H1 (cell line): Measurements from ENCODE around the gene CUX1. TPM values are rescaled to one million over a fixed set of nuclear protein-coding genes. Genes with fewer than 3 reads are reported as not detected.

Experiments used
- CTCF ChIA-PET: fragments of 300-600 bp; sonication (Branson Sonifier 250); formaldehyde crosslinking; loops from one replicate; lab custom pipeline; 2021; ENCODE audit not compliant: partially characterized antibody; lab: Charles Lee
- POLR2A ChIA-PET: fragments of 300-600 bp; sonication (Branson Sonifier 250); formaldehyde crosslinking; loops from one replicate; lab custom pipeline; 2021; ENCODE audit warnings: inconsistent platforms; ENCODE audit not compliant: partially characterized antibody; lab: Charles Lee
- DNase-seq, 2 experiments: peaks; one replicate each; pipeline versions ENCODE4 v3.0.0 to v3.0.0-alpha.2; 2010 to 2022; ENCODE audit warnings: low spot score in 2 of 2, low read depth in 1 of 2, mixed read lengths in 1 of 2
- FAIRE-seq: peaks from 2 replicates; lab custom pipeline; 2011; peaks lifted over from hg19 to GRCh38; lab: Jason Lieb, UNC
- H2AFZ ChIP-seq: 2 replicates; pipeline ENCODE4 v1.8.1; 2012; ENCODE audit warnings: low read length, inconsistent platforms
- H2AK5ac ChIP-seq: 2 replicates; pipeline ENCODE4 v1.6.1; 2013; ENCODE audit warnings: low read depth, low read length
- H2BK120ac ChIP-seq: replicated peaks from 2 replicates; pipeline ENCODE3; 2013; ENCODE audit warnings: low read depth, low read length, inconsistent platforms
- H2BK12ac ChIP-seq: 2 replicates; pipeline ENCODE4 v1.6.1; 2013; ENCODE audit warnings: low read depth, low read length
- H2BK15ac ChIP-seq: 2 replicates; pipeline ENCODE4 v1.6.1; 2013; ENCODE audit warnings: low read length
- H2BK20ac ChIP-seq: 2 replicates; pipeline ENCODE4 v1.6.1; 2013; ENCODE audit warnings: low read length
- H2BK5ac ChIP-seq: 2 replicates; pipeline ENCODE4 v1.6.1; 2013; ENCODE audit warnings: low read depth, low read length
- H3K14ac ChIP-seq: 2 replicates; pipeline ENCODE4 v1.6.1; 2013; ENCODE audit warnings: inconsistent platforms; ENCODE audit not compliant: insufficient read length
- H3K18ac ChIP-seq: 2 replicates; pipeline ENCODE4 v1.6.1; 2013; ENCODE audit warnings: low read length; ENCODE audit errors: extremely low read depth
- H3K23ac ChIP-seq: 2 replicates; pipeline ENCODE4 v1.6.1; 2013; ENCODE audit warnings: inconsistent platforms; ENCODE audit not compliant: insufficient read length
- H3K23me2 ChIP-seq: 2 replicates; pipeline ENCODE4 v1.6.1; 2013; ENCODE audit warnings: low read depth, low read length
- H3K27ac ChIP-seq: 2 replicates; pipeline ENCODE4 v1.6.1; 2011; ENCODE audit warnings: low read depth, low read length, inconsistent platforms
- H3K27me3 ChIP-seq, 4 experiments: replicated peaks in 1 of 4; 1 replicate in 1 of 4; 2 replicates in 3 of 4; pipeline versions ENCODE4 v1.6.1 to v1.8.1; 2011 to 2013; ENCODE audit warnings: low read length in 3 of 4, mild to moderate bottlenecking in 3 of 4, inconsistent platforms in 2 of 4, mixed read lengths in 2 of 4, moderate library complexity in 1 of 4; ENCODE audit not compliant: control insufficient read depth in 3 of 4, insufficient read depth in 3 of 4; ENCODE audit errors: extremely low read depth in 1 of 4
- H3K36me3 ChIP-seq, 4 experiments: 2 replicates each; pipeline versions ENCODE4 v1.6.1 to v1.8.1; 2011 to 2013; ENCODE audit warnings: mild to moderate bottlenecking in 4 of 4, low read length in 3 of 4, moderate library complexity in 2 of 4, control low read depth in 1 of 4, inconsistent platforms in 1 of 4; ENCODE audit not compliant: insufficient read depth in 4 of 4, control insufficient read depth in 2 of 4
- H3K4ac ChIP-seq: replicated peaks from 2 replicates; pipeline ENCODE3; 2013; ENCODE audit warnings: low read length, low read depth, mixed read lengths, inconsistent platforms; ENCODE audit not compliant: insufficient read length
- H3K4me1 ChIP-seq, 4 experiments: replicated peaks in 1 of 4; 1 replicate in 1 of 4; 2 replicates in 3 of 4; pipeline versions ENCODE4 v1.6.1 to v1.8.1; 2011 to 2013; ENCODE audit warnings: low read length in 3 of 4, inconsistent platforms in 2 of 4, mixed read lengths in 1 of 4; ENCODE audit not compliant: insufficient read depth in 4 of 4, control insufficient read depth in 3 of 4
- H3K4me2 ChIP-seq, 2 experiments: 2 replicates each; pipeline versions ENCODE4 v1.6.1 to v1.8.1; 2011 to 2013; ENCODE audit warnings: low read depth in 2 of 2, low read length in 2 of 2, control low read depth in 1 of 2, inconsistent platforms in 1 of 2, mild to moderate bottlenecking in 1 of 2; ENCODE audit not compliant: insufficient read depth in 1 of 2
- H3K4me3 ChIP-seq, 4 experiments: fragments of 200-600, 300-600 bp in 1 of 4; sonication (generic), shearing (Covaris generic), sonication (Bioruptor Twin) in 1 of 4; 2 replicates each; pipeline versions ENCODE4 v1.5.1 to v1.8.1; 2011 to 2016; ENCODE audit warnings: low read length in 4 of 4, low read depth in 3 of 4, control low read depth in 2 of 4, inconsistent platforms in 2 of 4, mild to moderate bottlenecking in 2 of 4, mixed read lengths in 1 of 4, moderate library complexity in 1 of 4; ENCODE audit not compliant: insufficient read depth in 2 of 4; ENCODE audit errors: extremely low read depth in 1 of 4
- H3K56ac ChIP-seq: replicated peaks from 2 replicates; pipeline ENCODE3; 2013; ENCODE audit warnings: low read depth, mild to moderate bottlenecking, mixed read lengths, low read length, inconsistent platforms; ENCODE audit not compliant: insufficient read length
- H3K79me1 ChIP-seq: 2 replicates; pipeline ENCODE4 v1.6.1; 2013; ENCODE audit warnings: low read depth, low read length, control low read depth
- H3K79me2 ChIP-seq, 2 experiments: 2 replicates each; pipeline versions ENCODE4 v1.6.1 to v1.8.1; 2012 to 2013; ENCODE audit warnings: low read length in 2 of 2, mild to moderate bottlenecking in 2 of 2, inconsistent platforms in 1 of 2; ENCODE audit not compliant: insufficient read depth in 2 of 2, control insufficient read depth in 1 of 2
- H3K9ac ChIP-seq, 4 experiments: replicated peaks in 1 of 4; 1 replicate in 1 of 4; 2 replicates in 3 of 4; pipeline versions ENCODE4 v1.6.1 to v1.8.1; 2011 to 2013; ENCODE audit warnings: low read depth in 3 of 4, low read length in 3 of 4, control low read depth in 2 of 4, mild to moderate bottlenecking in 2 of 4, moderate library complexity in 2 of 4, inconsistent platforms in 1 of 4; ENCODE audit errors: extremely low read depth in 1 of 4
- H3K9me3 ChIP-seq, 2 experiments: 2 replicates each; pipeline versions ENCODE4 v1.6.1 to v1.8.1; 2012 to 2013; ENCODE audit warnings: mild to moderate bottlenecking in 2 of 2, moderate library complexity in 2 of 2, control low read depth in 1 of 2, inconsistent platforms in 1 of 2, low read depth in 1 of 2, low read length in 1 of 2, mixed read lengths in 1 of 2; ENCODE audit not compliant: insufficient read depth in 2 of 2
- H4K20me1 ChIP-seq, 2 experiments: replicated peaks in 1 of 2; 2 replicates each; pipeline versions ENCODE3 to v1.8.1; 2011 to 2013; ENCODE audit warnings: inconsistent platforms in 2 of 2, low read length in 2 of 2, mild to moderate bottlenecking in 1 of 2; ENCODE audit not compliant: insufficient read depth in 2 of 2, control insufficient read depth in 1 of 2
- H4K5ac ChIP-seq: 2 replicates; pipeline ENCODE4 v1.6.1; 2013; ENCODE audit warnings: low read length, low read depth, mixed read lengths, inconsistent platforms; ENCODE audit not compliant: insufficient read length
- H4K8ac ChIP-seq: 2 replicates; pipeline ENCODE4 v1.8.0; 2013; ENCODE audit warnings: mild to moderate bottlenecking, moderate library complexity, low read length, inconsistent platforms; ENCODE audit not compliant: insufficient read depth; ENCODE audit errors: extremely low read depth
- H4K91ac ChIP-seq: replicated peaks from 2 replicates; pipeline ENCODE3; 2013; ENCODE audit warnings: low read length, mixed read lengths, inconsistent platforms; ENCODE audit not compliant: insufficient read length
- CBX8 ChIP-seq: fragments of 300-800, 300-1000 bp; sonication (generic); IDR thresholded peaks from 2 replicates; pipeline ENCODE4 v1.7.1; 2016; ENCODE audit warnings: low read depth, low read length, borderline replicate concordance
- CTBP2 ChIP-seq: IDR thresholded peaks from 2 replicates; pipeline ENCODE4 v1.7.0; 2011; ENCODE audit warnings: borderline replicate concordance, mild to moderate bottlenecking, moderate library complexity, mixed read lengths, low read length; ENCODE audit not compliant: insufficient read depth, insufficient read length
- EZH2 ChIP-seq: fragments of 200-600 bp; sonication (generic); IDR thresholded peaks from 2 replicates; pipeline ENCODE4 v1.7.1; 2012; ENCODE audit warnings: low read depth, mild to moderate bottlenecking, moderate library complexity, low read length, inconsistent platforms; ENCODE audit not compliant: severe bottlenecking
- MAFK ChIP-seq: IDR thresholded peaks from 2 replicates; pipeline ENCODE4 v1.6.1; 2012; ENCODE audit warnings: low read depth, mild to moderate bottlenecking, improper control_type of control experiment, low read length
- POU5F1 ChIP-seq: IDR thresholded peaks from 2 replicates; pipeline ENCODE4 v1.6.1; 2011; ENCODE audit warnings: low read depth, mild to moderate bottlenecking, low read length, moderate library complexity
- SIN3A ChIP-seq, 2 experiments: IDR thresholded peaks in 1 of 2; conservative IDR thresholded peaks in 1 of 2; 2 replicates each; pipeline ENCODE4 v1.6.1; 2011 to 2012; ENCODE audit warnings: low read length in 2 of 2, improper control_type of control experiment in 1 of 2, low read depth in 1 of 2, mild to moderate bottlenecking in 1 of 2
- SIX5 ChIP-seq: IDR thresholded peaks from 2 replicates; pipeline ENCODE4 v1.6.1; 2011; ENCODE audit warnings: mild to moderate bottlenecking, low read depth, low read length
- SP2 ChIP-seq: IDR thresholded peaks from 2 replicates; pipeline ENCODE4 v1.6.1; 2012; ENCODE audit warnings: mild to moderate bottlenecking, low read length, inconsistent platforms
- SRF ChIP-seq: IDR thresholded peaks from 2 replicates; pipeline ENCODE4 v1.6.1; 2011; ENCODE audit warnings: mild to moderate bottlenecking, low read depth, low read length, moderate library complexity
- TEAD4 ChIP-seq: IDR thresholded peaks from 2 replicates; pipeline ENCODE4 v1.6.1; 2012; ENCODE audit warnings: low read depth, low read length, inconsistent platforms, mixed read lengths
- WGBS, 2 experiments: shearing (Covaris generic) in 1 of 2; methylation state at CpG; one replicate each; pipeline versions ENCODE4 v1.1.6 to v1.1.7; 2013 to 2015; ENCODE audit warnings: low lambda C conversion rate in 2 of 2, mixed read lengths in 2 of 2, inconsistent platforms in 1 of 2, low coverage in 1 of 2, missing lambda C conversion rate in 1 of 2; ENCODE audit not compliant: insufficient replicate concordance in 2 of 2, insufficient coverage in 1 of 2, insufficient read length in 1 of 2; ENCODE audit errors: extremely low coverage in 1 of 2, missing lambda C conversion rate in 1 of 2; 5-methylcytosine and 5-hydroxymethylcytosine counted together
- polyA plus RNA-seq, 7 experiments: library from polyadenylated mRNA; depleted of rRNA in 3 of 7; stranded (reverse) in 5 of 7; unstranded in 2 of 7; fragments of >200 nt in 5 of 7; fragments of 200-250 nt in 2 of 7; gene quantifications; 1 replicate in 5 of 7; 2 replicates in 1 of 7; 4 replicates in 1 of 7; pipeline versions ENCODE4 v1.2.1 to v1.2.3, GENCODE V29; 2011 to 2013; ENCODE audit warnings: missing spikeins in 2 of 7, mixed read lengths in 2 of 7
- total RNA-seq: library from RNA; stranded (reverse); fragmentation: NEBNext Ultra II Directional; extraction: Animal tissue kit (Norgen Biotek cat#: 25700); gene quantifications from 2 replicates; pipeline ENCODE4 v1.2.1, GENCODE V29; 2021
- TF ChIP-seq, protein P1 (sequence below): IDR thresholded peaks from 2 replicates; pipeline ENCODE4 v1.6.1; 2012; ENCODE audit warnings: inconsistent platforms

Gene CUX1
- total and polyA plus RNA-seq, 2 of the 8 experiments (the other 6 are each of a cell fraction or from before 2014, with no cell fraction given) = 21.6 to 65.9 TPM

DNA sequence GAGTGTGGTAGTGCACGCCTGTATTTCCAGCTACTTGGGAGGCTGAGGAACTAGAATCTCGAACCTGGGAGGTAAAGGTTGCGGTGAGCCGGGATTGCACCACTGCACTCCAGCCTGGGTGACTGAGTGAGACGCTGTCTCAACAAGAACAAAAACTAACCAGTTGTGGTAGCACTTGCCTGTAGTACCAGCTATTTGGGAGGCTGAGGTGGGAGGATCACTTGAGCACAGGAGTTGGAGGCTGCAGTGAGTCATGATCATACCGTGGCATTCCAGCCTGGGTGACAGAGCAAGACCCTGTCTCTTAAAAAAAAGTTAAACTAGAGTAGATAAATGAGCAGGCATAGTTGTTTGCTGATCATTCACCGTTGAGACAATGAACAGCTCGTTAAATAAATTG, 48.9 kb downstream of the CUX1 start:
- no peak overlapping the region for H3K4me3 ChIP-seq
- POLR2A ChIA-PET = no interaction called here

More for the DNA sequence above, 48.9 kb downstream of the CUX1 start:
- Histone ChIP-seq H3K36me3 (no peaks in the 10 kb centered on the region; a peak in 1 of 8 replicates), H3K18ac (no peak overlapping the region), H3K79me2 (peaks cover 19 to 99% of the 10 kb centered on the region in 2 experiments), H4K91ac (no peak overlapping the region), H2AK5ac (no peak overlapping the region), H2BK120ac (no peak overlapping the region), H3K4ac (no peak overlapping the region), H3K23ac (no peak overlapping the region), H3K9me3 (no peaks in the 10 kb centered on the region), H3K79me1 (peaks cover 29% of the 10 kb centered on the region), H3K9ac (no peak overlapping the region), H3K56ac (no peak overlapping the region), H3K4me1 (peaks cover 10 to 35% (median 28%) of the 10 kb centered on the region in 4 experiments), H4K5ac (no peak overlapping the region), H4K8ac (no peak overlapping the region), H2AFZ (no peak overlapping the region), H2BK15ac (no peak overlapping the region), H3K27ac (no peak overlapping the region), H2BK5ac (no peak overlapping the region), H3K14ac (no peak overlapping the region), H2BK20ac (no peak overlapping the region), H4K20me1 (peaks cover 23 to 30% of the 10 kb centered on the region in 2 experiments), H3K23me2 (0 out of 2 replicates have a peak, but pooled peaks cover 5% of the 10 kb centered on the region), H3K4me2 (no peak overlapping the region), H2BK12ac (no peak overlapping the region), H3K27me3 (no peaks in the 10 kb centered on the region)
- DNase-seq (no peak), FAIRE-seq (no peak)
- 94% methylated on average over 8 of the region's 8 CpGs; no CpG with 5 or more reads in 1 of the 2 experiments for WGBS, 2 experiments
- CTCF ChIA-PET = interaction anchor here (1.2 to 1.6 kb wide), 2 partner anchors 9 to 41 kb away, joined by 3 to 4 read pairs; no protein-coding TSS in a partner anchor
- TF ChIP-seq SIX5 (no peak), TEAD4 (no peak), SRF (no peak), CTBP2 (no peak), POU5F1 (no peak), CBX8 (no peak), MAFK (no peak), SIN3A (conservative IDR thresholded peaks at IDR 0.05 in 1 of 2, IDR thresholded peaks at IDR 0.05 in 1 of 2; ENCODE audit: low read depth in 1 of 2, low read length in 2 of 2) (no peak), SP2 (no peak), EZH2 (no peak)
- TF ChIP-seq, protein P1, sequence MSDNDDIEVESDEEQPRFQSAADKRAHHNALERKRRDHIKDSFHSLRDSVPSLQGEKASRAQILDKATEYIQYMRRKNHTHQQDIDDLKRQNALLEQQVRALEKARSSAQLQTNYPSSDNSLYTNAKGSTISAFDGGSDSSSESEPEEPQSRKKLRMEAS = no peak
